Measurements from ENCODE around the gene CD151.

CD151 gene

DNA sequence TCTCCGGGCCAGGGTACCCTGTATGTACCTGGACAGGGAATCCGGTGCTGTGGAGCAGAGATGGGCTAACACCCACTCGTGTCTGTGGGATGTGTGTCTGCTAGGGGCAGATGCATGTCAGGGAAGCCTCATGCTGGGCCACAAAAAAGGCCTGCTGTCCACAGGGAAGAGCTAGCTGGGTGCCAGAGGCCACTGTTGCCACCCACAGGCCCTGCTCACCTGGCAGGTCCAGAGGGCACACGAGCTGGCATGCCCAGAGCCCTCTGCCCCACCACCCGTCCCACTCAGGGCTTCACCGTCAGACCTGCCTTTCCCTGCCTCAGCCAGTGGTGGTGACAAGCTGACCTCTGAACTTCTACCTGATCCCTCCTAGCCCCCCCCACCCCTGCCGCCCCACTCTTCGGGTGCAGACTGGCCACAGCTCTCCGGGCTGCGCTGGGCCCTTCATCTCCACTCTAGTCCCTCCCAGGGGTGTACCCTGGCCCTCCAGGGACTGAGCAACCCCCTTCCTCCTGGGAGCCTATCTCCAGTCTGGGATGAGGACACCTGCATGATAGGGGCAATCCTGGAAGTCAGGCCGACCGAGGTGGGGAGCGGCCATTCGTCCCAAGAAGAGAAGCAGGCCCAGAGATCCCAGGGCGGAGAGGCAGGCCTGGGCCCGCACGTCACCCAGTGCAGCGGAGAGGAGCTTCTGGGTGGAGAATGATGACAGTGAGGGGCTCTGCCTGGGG is 36.0 kb upstream of the CD151 start:
- Histone ChIP-seq H3K27me3 (no peaks in the 10 kb centered on the region), H3K9me3 (no peaks in the 10 kb centered on the region), H3K4me1 (peaks cover 5% of the 10 kb centered on the region; the same call in 1 of the 2 replicates), H3K36me3 (peaks cover 7% of the 10 kb centered on the region; the same call in 1 of the 2 replicates), H3K4me3 (ENCODE audit: low read depth, low read length) (peak overlapping the region; percentile 77)
- TF ChIP-seq, protein P1, sequence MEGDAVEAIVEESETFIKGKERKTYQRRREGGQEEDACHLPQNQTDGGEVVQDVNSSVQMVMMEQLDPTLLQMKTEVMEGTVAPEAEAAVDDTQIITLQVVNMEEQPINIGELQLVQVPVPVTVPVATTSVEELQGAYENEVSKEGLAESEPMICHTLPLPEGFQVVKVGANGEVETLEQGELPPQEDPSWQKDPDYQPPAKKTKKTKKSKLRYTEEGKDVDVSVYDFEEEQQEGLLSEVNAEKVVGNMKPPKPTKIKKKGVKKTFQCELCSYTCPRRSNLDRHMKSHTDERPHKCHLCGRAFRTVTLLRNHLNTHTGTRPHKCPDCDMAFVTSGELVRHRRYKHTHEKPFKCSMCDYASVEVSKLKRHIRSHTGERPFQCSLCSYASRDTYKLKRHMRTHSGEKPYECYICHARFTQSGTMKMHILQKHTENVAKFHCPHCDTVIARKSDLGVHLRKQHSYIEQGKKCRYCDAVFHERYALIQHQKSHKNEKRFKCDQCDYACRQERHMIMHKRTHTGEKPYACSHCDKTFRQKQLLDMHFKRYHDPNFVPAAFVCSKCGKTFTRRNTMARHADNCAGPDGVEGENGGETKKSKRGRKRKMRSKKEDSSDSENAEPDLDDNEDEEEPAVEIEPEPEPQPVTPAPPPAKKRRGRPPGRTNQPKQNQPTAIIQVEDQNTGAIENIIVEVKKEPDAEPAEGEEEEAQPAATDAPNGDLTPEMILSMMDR (IDR thresholded peaks at IDR 0.05; ENCODE audit: low read depth, low read length), result no peak
- no peak for DNase-seq

DNA sequence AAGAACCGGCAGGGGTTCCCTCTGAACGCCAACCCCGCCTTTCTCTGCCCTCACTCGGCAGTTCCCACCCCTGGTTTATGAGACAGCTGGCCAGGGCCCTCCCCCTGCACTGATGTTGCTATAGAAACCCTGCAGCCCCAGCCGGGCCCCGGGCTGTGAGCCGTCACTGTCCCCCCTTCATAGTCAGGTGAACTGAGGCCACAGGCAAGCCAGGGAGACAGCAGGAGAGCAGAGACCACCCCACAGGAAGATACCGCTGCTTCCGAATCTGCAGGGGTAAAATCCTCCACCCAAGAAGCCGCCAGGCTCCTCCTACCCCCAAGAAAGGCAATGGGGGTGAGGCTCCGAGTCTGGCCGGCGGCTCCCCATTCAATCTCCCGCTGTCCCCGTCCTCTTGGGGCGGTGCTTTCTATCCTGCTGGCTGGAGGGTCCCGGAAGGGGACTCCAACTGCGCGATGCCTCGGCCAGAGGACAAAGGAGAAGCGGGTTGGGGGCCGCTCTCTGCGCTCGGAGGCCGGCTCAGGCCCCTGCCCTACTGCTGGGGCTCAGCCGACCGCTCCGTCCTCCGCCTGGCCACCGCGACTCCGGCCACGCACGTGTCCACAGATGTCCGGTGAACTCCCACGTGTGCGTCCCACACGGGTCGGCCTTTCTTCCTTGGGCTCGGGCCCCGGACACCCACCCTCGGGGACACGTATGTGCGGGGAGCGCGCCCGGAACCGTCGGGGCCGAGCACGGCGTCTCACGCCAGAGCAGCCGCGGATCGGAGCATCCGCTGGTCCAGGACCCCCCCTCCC is 35.3 kb upstream of the CD151 start:
- no peaks in the 10 kb centered on the region for H3K9me3 ChIP-seq
- H3K36me3 ChIP-seq, result peaks cover 7% of the 10 kb centered on the region; the same call in 1 of the 2 replicates
- TF ChIP-seq, protein P1 (IDR thresholded peaks at IDR 0.05; ENCODE audit: low read depth, low read length), result no peak
- peak overlapping the region; percentile 77 for H3K4me3 ChIP-seq (ENCODE audit: low read depth, low read length)
- DNase-seq, result peak; percentile 73
- H3K27me3 ChIP-seq, result no peaks in the 10 kb centered on the region
- peaks cover 5% of the 10 kb centered on the region; the same call in 1 of the 2 replicates for H3K4me1 ChIP-seq

DNA sequence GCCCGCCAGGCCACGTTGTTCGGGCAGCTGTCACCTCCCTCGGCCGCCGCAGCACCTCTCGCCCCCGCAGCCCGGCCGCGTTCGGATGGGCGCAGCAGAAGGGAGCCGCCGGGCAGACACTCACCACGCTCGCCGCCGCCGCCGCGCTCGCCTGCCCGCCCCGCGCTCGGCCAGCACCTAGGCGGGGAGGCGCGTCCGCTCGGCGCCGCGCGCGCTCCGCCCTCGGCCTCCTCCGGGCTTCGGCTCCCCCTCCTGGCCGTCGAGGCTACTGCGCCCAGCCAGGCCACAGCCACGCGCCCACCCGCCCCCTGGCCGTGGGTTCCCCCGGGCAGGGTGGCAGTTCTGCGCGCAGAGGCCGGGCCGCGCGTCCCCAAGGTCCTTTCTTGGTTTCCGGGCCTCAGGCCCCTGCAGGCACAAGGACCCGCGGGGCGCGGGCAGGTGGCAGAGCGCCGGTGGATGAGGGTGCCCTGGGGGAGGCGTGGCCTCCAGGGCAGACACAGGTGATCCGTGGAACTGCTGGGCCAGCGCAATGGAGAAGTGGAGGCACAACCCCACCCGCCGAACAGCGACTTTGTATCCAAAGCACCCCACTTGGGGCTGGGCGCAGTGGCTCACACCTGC is 34.5 kb upstream of the CD151 start, which contains the start of gene SLC25A22:
Gene SLC25A22 (minus strand): TSS at position 189 of the 621 bp plus-strand sequence. CDS start 3,275 bp downstream, outside the sequence.
- H3K36me3 ChIP-seq, result peaks cover 7% of the 10 kb centered on the region; the same call in 1 of the 2 replicates
- no peaks in the 10 kb centered on the region for H3K9me3 ChIP-seq
- peak within 1 kb of the TSS; percentile 77 for H3K4me3 ChIP-seq (ENCODE audit: low read depth, low read length)
- TF ChIP-seq, protein P1 (IDR thresholded peaks at IDR 0.05; ENCODE audit: low read depth, low read length), result peak; percentile 40
- H3K4me1 ChIP-seq, result peaks cover 5% of the 10 kb centered on the region; the same call in 1 of the 2 replicates
- DNase-seq, result peak; percentile 83
- no peaks in the 10 kb centered on the region for H3K27me3 ChIP-seq

DNA sequence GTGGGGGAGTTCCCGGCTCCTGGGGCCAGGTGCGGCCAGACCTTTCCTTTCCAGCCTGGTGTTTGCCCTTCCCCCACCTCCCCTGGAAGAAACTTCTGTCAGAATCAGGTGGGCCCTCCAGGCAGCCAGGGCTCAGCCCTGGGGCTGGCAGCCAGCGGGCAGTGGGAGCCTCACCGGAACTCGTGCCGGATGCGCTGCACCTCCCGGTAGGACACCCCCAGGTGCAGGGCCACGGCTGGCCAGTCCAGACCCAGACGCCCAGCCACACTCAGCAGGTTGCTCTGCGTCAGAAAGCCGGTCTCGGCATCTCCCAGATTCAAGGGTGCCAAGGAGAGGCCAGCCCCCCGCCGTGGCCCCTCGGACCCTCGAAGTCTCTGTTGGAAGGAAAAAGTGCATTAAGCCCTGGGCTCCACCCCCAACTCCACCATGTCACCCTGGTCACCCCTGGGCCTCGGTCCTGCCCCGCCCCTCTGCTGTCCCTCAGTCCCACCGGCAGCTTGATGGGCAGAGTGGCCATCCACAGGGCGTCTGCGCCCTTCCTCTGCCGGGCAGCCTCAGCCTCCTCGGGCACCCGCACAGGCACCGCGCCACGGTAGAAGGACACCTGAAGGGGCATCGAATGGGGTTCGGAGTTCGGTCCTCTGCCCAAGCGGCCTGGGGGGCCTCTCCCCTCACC is 33.0 kb upstream of the CD151 start:
- H3K27me3 ChIP-seq, result no peaks in the 10 kb centered on the region
- no peaks in the 10 kb centered on the region; the same call in 1 of the 2 replicates for H3K36me3 ChIP-seq
- no peak for DNase-seq
- no peak overlapping the region for H3K4me3 ChIP-seq (ENCODE audit: low read depth, low read length)
- peaks cover 9% of the 10 kb centered on the region; the same call in 1 of the 2 replicates for H3K4me1 ChIP-seq
- TF ChIP-seq, protein P1 (IDR thresholded peaks at IDR 0.05; ENCODE audit: low read depth, low read length), result no peak
- no peaks in the 10 kb centered on the region for H3K9me3 ChIP-seq

DNA sequence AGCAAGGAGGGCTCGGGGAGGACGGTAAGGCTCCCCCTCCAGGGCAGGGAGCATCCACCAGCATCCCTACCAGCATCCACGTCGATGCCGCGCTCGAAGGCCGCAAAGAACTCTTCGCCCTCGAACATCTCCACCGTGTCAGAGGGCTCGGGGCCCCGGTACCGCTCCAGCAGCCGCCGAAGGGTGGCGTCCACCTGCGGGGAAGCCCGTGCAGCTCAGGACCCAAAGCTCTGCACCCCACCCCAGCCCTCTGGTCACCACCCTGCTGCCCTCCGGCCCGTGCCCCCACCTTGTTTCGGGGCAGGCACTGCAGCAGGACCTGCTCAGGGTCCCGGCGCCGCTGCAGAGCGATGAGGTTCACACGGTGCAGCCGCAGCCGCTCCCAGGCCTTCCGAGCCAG is 32.3 kb upstream of the CD151 start:
- Histone ChIP-seq H3K27me3 (no peaks in the 10 kb centered on the region), H3K4me3 (ENCODE audit: low read depth, low read length) (no peak overlapping the region), H3K9me3 (no peaks in the 10 kb centered on the region), H3K36me3 (no peaks in the 10 kb centered on the region), H3K4me1 (peaks cover 9% of the 10 kb centered on the region; the same call in 1 of the 2 replicates)
- DNase-seq, result no peak
- TF ChIP-seq, protein P1 (IDR thresholded peaks at IDR 0.05; ENCODE audit: low read depth, low read length), result no peak

Data from BE2C (cell line).